Gastrocnemius medialis (tissue), 4 donors: Measurements from ENCODE around the gene USP32.

Experiments
- POLR2A ChIP-seq, 2 donors: fragments of 450-650 bp; IDR thresholded peaks; one replicate each; pipeline ENCODE4 v1.6.1; 2017; ENCODE audit warnings: antibody characterized with exemption in 2 of 2, mild to moderate bottlenecking in 2 of 2, moderate library complexity in 2 of 2
- TF ChIP-seq, protein P1 (sequence below), 5 experiments: fragments of 450-650 bp in 3 of 5; fragments of 200-600 bp in 2 of 5; sonication (generic) in 2 of 5; IDR thresholded peaks in 4 of 5; conservative IDR thresholded peaks in 1 of 5; 1 replicate in 4 of 5; 2 replicates in 1 of 5; pipeline ENCODE4 v1.5.1; 2016 to 2019; ENCODE audit warnings: antibody characterized with exemption in 5 of 5, mild to moderate bottlenecking in 3 of 5, moderate library complexity in 3 of 5

DNA sequence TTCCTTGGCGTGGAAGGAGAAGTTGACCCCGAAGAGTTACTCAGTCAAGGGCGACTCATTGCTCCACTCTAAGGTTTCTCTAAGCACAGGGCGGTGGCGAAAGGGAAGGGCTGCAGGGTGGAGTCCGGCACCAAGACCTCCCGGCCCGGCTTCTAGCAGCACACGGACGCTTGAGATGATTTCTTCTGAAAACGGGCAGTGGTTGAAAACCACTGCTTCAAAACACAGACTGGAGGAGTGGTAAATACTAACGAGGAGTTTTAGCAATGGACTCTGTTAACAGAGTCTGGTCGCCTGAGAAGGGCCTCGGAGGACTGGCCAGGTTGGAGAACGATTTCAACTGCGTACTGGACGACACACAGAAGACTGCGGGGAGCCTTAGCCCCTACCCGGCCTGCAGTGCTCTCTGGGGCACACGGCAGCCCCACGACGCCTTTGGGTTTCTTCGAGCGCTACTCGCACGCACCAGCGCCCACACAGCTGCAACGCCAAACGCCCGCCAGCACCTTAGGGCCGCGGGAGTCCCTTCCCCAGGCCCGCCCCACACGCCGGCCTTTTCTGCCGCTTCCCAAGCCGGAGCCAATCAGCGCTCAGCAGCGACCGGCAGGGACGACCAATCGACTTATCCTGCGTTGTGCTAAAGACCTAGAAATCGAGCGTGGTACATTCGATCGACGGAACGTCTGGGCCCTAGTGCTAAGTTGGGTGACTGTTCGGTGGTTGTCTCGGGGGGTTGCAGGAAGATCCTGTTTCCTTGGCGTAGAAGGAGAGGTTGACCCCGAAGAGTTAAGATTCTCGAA is 256.6 kb downstream of the USP32 start:
- TF ChIP-seq, protein P1, sequence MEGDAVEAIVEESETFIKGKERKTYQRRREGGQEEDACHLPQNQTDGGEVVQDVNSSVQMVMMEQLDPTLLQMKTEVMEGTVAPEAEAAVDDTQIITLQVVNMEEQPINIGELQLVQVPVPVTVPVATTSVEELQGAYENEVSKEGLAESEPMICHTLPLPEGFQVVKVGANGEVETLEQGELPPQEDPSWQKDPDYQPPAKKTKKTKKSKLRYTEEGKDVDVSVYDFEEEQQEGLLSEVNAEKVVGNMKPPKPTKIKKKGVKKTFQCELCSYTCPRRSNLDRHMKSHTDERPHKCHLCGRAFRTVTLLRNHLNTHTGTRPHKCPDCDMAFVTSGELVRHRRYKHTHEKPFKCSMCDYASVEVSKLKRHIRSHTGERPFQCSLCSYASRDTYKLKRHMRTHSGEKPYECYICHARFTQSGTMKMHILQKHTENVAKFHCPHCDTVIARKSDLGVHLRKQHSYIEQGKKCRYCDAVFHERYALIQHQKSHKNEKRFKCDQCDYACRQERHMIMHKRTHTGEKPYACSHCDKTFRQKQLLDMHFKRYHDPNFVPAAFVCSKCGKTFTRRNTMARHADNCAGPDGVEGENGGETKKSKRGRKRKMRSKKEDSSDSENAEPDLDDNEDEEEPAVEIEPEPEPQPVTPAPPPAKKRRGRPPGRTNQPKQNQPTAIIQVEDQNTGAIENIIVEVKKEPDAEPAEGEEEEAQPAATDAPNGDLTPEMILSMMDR (IDR thresholded peaks at IDR 0.05 in 4 of 5, conservative IDR thresholded peaks at IDR 0.05 in 1 of 5) = no peak
- TF ChIP-seq POLR2A (IDR thresholded peaks at IDR 0.05) = peak; percentile 36
